D721Med (cell line): ENCODE measurements around the gene LIPA.
"Not testable (repeated sequence)": the region's sequence is repeated elsewhere in the genome, so short reads cannot be mapped to it uniquely, and the experiment has no call there.

ENCODE experiments used
- DNase-seq: peaks from one replicate; pipeline ENCODE4 v3.0.0; 2011; ENCODE audit warnings: low spot score; ENCODE audit not compliant: insufficient read length
- FAIRE-seq: peaks from 2 replicates; lab custom pipeline; 2011; peaks lifted over from hg19 to GRCh38; lab: Jason Lieb, UNC
- CTCF ChIP-seq: IDR thresholded peaks from 2 replicates; pipeline ENCODE4 v1.5.1; 2012; ENCODE audit warnings: mild to moderate bottlenecking, control low read depth; ENCODE audit not compliant: insufficient read depth; ENCODE audit errors: missing control alignments

The LIPA gene

GRCh38 chr10:89248990-89249389 lies 2.6 kb downstream of the LIPA start:
- no peak for TF ChIP-seq CTCF
- FAIRE-seq (no peak), DNase-seq (no peak)

GRCh38 chr10:89247623-89248022 lies 4.0 kb downstream of the LIPA start:
- DNase-seq, FAIRE-seq: not testable (repeated sequence)

- FAIRE-seq, result no peak
- no peak for TF ChIP-seq CTCF
- no peak for DNase-seq
These were observed 5.8 kb downstream of the LIPA start for GRCh38 chr10:89245802-89246201.

GRCh38 chr10:89242840-89243568 lies 8.6 kb downstream of the LIPA start:
- DNase-seq (no peak), FAIRE-seq (no peak)
- TF ChIP-seq CTCF, result no peak

- FAIRE-seq (peak; percentile 25), DNase-seq (no peak)
- no peak for TF ChIP-seq CTCF
These were observed 9.3 kb downstream of the LIPA start for GRCh38 chr10:89242345-89242684.

GRCh38 chr10:89241486-89242344 lies 9.9 kb downstream of the LIPA start:
- FAIRE-seq (no peak), DNase-seq (no peak)
- TF ChIP-seq CTCF, result no peak

GRCh38 chr10:89241026-89241425 lies 10.5 kb downstream of the LIPA start:
- no peak for TF ChIP-seq CTCF
- FAIRE-seq (no peak), DNase-seq (no peak)
